Measurements from ENCODE around the gene ARHGEF38. TPM values are rescaled to one million over a fixed set of nuclear protein-coding genes. Genes with fewer than 3 reads are reported as not detected.

Gene ARHGEF38
- total RNA-seq, 2 donors from 2014 or later = not detected

GRCh38 chr4:105569866-105570236 lies 17.4 kb downstream of the ARHGEF38 start:
- ATAC-seq (no peak), DNase-seq (no peak)
- Mint-ChIP-seq H3K27ac (no peak overlapping the region), H3K4me3 (no peak overlapping the region), H3K36me3 (ENCODE audit: low read depth) (no peaks in the 10 kb centered on the region), H3K27me3 (peaks cover 11% of the 10 kb centered on the region), H3K4me1 (no peaks in the 10 kb centered on the region)
- H3K9me3 ChIP-seq (ENCODE audit: control insufficient read depth, low read length, poor library complexity, severe bottlenecking) = no peaks in the 10 kb centered on the region

- ATAC-seq = no peak
- Mint-ChIP-seq H3K27ac (no peak overlapping the region), H3K4me1 (no peaks in the 10 kb centered on the region), H3K4me3 (no peak overlapping the region), H3K27me3 (peaks cover 11% of the 10 kb centered on the region), H3K36me3 (ENCODE audit: low read depth) (no peaks in the 10 kb centered on the region)
- H3K9me3 ChIP-seq (ENCODE audit: control insufficient read depth, low read length, poor library complexity, severe bottlenecking) = no peaks in the 10 kb centered on the region
- no peak for DNase-seq
These were observed 19.9 kb downstream of the ARHGEF38 start for GRCh38 chr4:105572296-105572695.

DNA sequence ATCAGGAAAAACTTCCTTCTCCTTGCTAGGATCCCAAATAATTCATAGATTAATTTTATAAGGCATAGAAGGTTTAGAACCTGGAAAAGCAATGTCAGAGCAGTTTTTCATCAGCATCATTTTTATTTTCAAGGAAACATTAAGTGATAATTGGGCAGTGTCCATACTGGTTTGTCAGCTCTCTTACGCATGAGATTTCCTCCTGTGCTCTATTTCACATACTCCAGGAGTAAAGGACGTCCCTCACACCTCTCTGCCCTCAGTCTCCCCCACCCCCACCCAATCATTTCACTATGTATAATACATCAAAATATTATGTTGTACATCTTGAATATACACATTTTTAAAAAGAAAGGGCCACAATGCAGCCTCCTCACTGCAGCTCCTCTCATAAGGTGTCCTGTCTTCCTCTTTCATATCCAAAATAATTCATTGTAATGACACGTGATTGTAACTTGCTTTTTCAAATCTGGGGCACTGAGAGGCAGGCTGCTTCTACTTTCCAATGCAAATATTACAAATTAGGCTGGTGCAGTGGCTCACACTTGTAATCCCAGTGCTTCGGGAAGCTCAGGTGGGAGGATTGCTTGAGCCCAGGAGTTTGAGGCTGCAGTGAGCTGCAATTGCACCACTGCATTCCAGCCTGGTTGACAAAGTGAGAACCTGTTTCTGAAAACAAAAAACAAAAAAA lies 34.4 kb downstream of the ARHGEF38 start:
- peaks cover 37% of the 10 kb centered on the region for H3K27me3 Mint-ChIP-seq
- ATAC-seq (no peak), DNase-seq (no peak)
- no peaks in the 10 kb centered on the region for H3K9me3 ChIP-seq (ENCODE audit: control insufficient read depth, low read length, poor library complexity, severe bottlenecking)
- no peak overlapping the region for H3K4me3 Mint-ChIP-seq
- no peak overlapping the region for H3K27ac Mint-ChIP-seq
- H3K36me3 Mint-ChIP-seq (ENCODE audit: low read depth) = no peaks in the 10 kb centered on the region
- peaks cover 2% of the 10 kb centered on the region for H3K4me1 Mint-ChIP-seq

GRCh38 chr4:105587841-105588240 lies 35.4 kb downstream of the ARHGEF38 start:
- no peaks in the 10 kb centered on the region for H3K9me3 ChIP-seq (ENCODE audit: control insufficient read depth, low read length, poor library complexity, severe bottlenecking)
- H3K4me3 Mint-ChIP-seq = no peak overlapping the region
- peaks cover 2% of the 10 kb centered on the region for H3K4me1 Mint-ChIP-seq
- H3K27ac Mint-ChIP-seq = no peak overlapping the region
- H3K36me3 Mint-ChIP-seq (ENCODE audit: low read depth) = no peaks in the 10 kb centered on the region
- no peak for DNase-seq
- peaks cover 45% of the 10 kb centered on the region for H3K27me3 Mint-ChIP-seq
- no peak for ATAC-seq

- H3K9me3 ChIP-seq (ENCODE audit: control insufficient read depth, low read length, poor library complexity, severe bottlenecking) = no peaks in the 10 kb centered on the region
- Mint-ChIP-seq H3K27ac (no peak overlapping the region), H3K36me3 (ENCODE audit: low read depth) (no peaks in the 10 kb centered on the region), H3K4me1 (peaks cover 2% of the 10 kb centered on the region), H3K27me3 (peaks cover 43% of the 10 kb centered on the region), H3K4me3 (no peak overlapping the region)
- no peak for ATAC-seq
- no peak for DNase-seq
These were observed 35.8 kb downstream of the ARHGEF38 start for GRCh38 chr4:105588252-105588651.

- Mint-ChIP-seq H3K36me3 (ENCODE audit: low read depth) (no peaks in the 10 kb centered on the region), H3K27ac (no peak overlapping the region), H3K4me1 (peaks cover 5% of the 10 kb centered on the region), H3K4me3 (no peak overlapping the region), H3K27me3 (peaks cover 57% of the 10 kb centered on the region)
- no peaks in the 10 kb centered on the region for H3K9me3 ChIP-seq (ENCODE audit: control insufficient read depth, low read length, poor library complexity, severe bottlenecking)
- ATAC-seq = no peak
- DNase-seq = no peak
These were observed 39.2 kb downstream of the ARHGEF38 start for GRCh38 chr4:105591573-105591972.

DNA sequence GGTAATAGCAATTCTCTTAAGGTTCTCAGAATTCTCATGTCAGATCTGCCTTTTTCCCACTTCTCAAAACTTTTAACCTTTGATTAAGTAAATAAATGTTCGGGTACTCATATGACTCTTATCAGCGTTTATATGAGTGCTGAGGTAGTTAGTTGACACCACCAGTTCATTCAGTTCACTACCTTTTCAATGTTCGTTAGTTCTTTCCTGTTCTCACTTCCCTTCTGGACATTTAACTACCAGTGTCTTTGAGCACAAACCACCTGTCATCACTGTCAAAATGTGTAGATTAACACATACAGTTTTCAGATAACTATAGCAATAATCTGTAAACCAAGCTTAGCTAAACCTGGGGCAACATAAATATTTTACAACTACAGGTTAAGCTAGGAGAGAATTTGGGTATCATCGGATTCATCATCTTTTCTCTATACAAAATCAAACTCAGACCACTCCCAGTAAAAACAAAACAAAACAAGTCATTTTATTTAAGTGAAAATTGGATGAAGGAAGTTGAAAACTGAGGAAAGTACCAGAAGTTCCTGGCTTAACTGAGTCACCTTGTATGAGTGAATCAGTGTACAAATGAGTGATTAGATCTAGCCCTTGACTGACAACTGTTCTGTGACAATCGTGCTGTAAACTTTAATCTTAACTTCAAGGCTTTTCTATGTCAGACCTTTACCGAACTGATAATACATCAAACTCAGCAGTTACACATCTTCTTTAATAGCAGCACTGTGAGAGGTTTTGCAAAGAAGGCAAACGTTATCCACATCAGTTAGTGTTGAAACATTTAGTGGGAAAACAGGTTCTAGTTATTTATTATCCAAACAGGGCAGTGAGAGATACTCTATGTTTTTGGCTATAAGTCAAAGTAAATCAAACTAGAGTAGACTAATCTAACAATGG lies 41.9 kb downstream of the ARHGEF38 start:
- H3K27ac Mint-ChIP-seq = no peak overlapping the region

DNA sequence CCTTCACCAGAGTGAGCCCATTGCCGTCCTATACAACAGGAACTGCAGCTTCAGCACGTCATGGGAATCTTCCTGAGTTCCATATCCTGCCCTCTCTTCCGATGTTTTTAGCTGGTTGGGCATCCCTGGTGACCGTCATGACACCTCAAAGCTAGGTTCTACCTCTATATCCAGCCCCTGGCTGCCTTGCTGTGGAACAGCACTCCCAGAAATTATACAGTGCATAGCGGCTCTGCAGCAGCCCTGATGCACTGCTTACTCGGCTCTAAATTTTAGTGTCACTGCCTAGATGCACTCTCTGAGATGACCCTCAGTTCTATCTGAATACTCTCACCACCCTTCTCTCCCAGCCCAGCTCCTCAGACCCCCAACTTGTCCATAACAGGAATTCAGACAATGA lies 44.3 kb downstream of the ARHGEF38 start:
- H3K27me3 Mint-ChIP-seq = peaks cover 42% of the 10 kb centered on the region

More for the DNA sequence above, 41.9 kb downstream of the ARHGEF38 start:
- Mint-ChIP-seq H3K4me3 (no peak overlapping the region), H3K4me1 (peaks cover 2% of the 10 kb centered on the region), H3K36me3 (ENCODE audit: low read depth) (no peaks in the 10 kb centered on the region), H3K27me3 (peaks cover 46% of the 10 kb centered on the region)
- ATAC-seq = no peak
- DNase-seq = no peak
- no peaks in the 10 kb centered on the region for H3K9me3 ChIP-seq (ENCODE audit: control insufficient read depth, low read length, poor library complexity, severe bottlenecking)

GRCh38 chr4:105598052-105598451 lies 45.6 kb downstream of the ARHGEF38 start:
- peaks cover 30% of the 10 kb centered on the region for H3K27me3 Mint-ChIP-seq
- H3K4me3 Mint-ChIP-seq = no peak overlapping the region
- no peak for DNase-seq
- H3K36me3 Mint-ChIP-seq (ENCODE audit: low read depth) = no peaks in the 10 kb centered on the region
- H3K4me1 Mint-ChIP-seq = peaks cover 2% of the 10 kb centered on the region
- no peak overlapping the region for H3K27ac Mint-ChIP-seq
- no peaks in the 10 kb centered on the region for H3K9me3 ChIP-seq (ENCODE audit: control insufficient read depth, low read length, poor library complexity, severe bottlenecking)
- no peak for ATAC-seq

More for the DNA sequence above, 44.3 kb downstream of the ARHGEF38 start:
- Mint-ChIP-seq H3K4me1 (peaks cover 2% of the 10 kb centered on the region), H3K4me3 (no peak overlapping the region), H3K36me3 (ENCODE audit: low read depth) (no peaks in the 10 kb centered on the region), H3K27ac (no peak overlapping the region)
- DNase-seq = no peak
- ATAC-seq = no peak
- H3K9me3 ChIP-seq (ENCODE audit: control insufficient read depth, low read length, poor library complexity, severe bottlenecking) = no peaks in the 10 kb centered on the region

DNA sequence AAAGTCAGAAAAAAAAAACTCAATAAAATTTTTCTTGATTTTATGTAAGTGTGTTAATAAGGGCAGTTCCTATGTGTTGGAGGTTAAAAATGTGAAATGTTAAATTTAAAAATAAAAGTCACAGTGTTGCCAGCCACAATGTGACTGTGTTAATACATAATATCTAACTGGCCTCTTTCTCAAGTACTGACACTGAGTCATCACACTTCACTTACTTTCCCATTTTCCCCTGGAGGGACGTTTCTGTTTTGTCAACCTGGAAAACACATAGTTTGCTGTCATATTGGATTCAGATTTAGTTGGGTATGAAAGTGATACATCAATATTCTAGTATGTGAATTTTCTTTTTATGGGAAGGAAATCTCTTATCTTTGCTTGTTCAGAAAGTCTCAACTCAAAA lies 46.4 kb downstream of the ARHGEF38 start:
- H3K9me3 ChIP-seq (ENCODE audit: control insufficient read depth, low read length, poor library complexity, severe bottlenecking) = no peaks in the 10 kb centered on the region
- DNase-seq (no peak), ATAC-seq (no peak)
- Mint-ChIP-seq H3K4me1 (peaks cover 2% of the 10 kb centered on the region), H3K4me3 (no peak overlapping the region), H3K27ac (no peak overlapping the region), H3K36me3 (ENCODE audit: low read depth) (no peaks in the 10 kb centered on the region), H3K27me3 (peaks cover 33% of the 10 kb centered on the region)

- H3K9me3 ChIP-seq (ENCODE audit: control insufficient read depth, low read length, poor library complexity, severe bottlenecking) = no peaks in the 10 kb centered on the region
- DNase-seq = no peak
- H3K4me1 Mint-ChIP-seq = peaks cover 2% of the 10 kb centered on the region
- peaks cover 28% of the 10 kb centered on the region for H3K27me3 Mint-ChIP-seq
- H3K36me3 Mint-ChIP-seq (ENCODE audit: low read depth) = no peaks in the 10 kb centered on the region
- H3K4me3 Mint-ChIP-seq = no peak overlapping the region
- no peak overlapping the region for H3K27ac Mint-ChIP-seq
- no peak for ATAC-seq
These were observed 47.1 kb downstream of the ARHGEF38 start for GRCh38 chr4:105599482-105599881.

GRCh38 chr4:105599932-105600655 lies 47.7 kb downstream of the ARHGEF38 start:
- Mint-ChIP-seq H3K4me3 (no peak overlapping the region), H3K4me1 (no peaks in the 10 kb centered on the region), H3K27ac (no peak overlapping the region), H3K36me3 (ENCODE audit: low read depth) (no peaks in the 10 kb centered on the region), H3K27me3 (peaks cover 24% of the 10 kb centered on the region)
- DNase-seq = no peak
- H3K9me3 ChIP-seq (ENCODE audit: control insufficient read depth, low read length, poor library complexity, severe bottlenecking) = no peaks in the 10 kb centered on the region
- no peak for ATAC-seq

- Mint-ChIP-seq H3K27ac (no peak overlapping the region), H3K4me3 (no peak overlapping the region), H3K4me1 (no peaks in the 10 kb centered on the region), H3K27me3 (peaks cover 24% of the 10 kb centered on the region), H3K36me3 (ENCODE audit: low read depth) (no peaks in the 10 kb centered on the region)
- ATAC-seq = no peak
- no peaks in the 10 kb centered on the region for H3K9me3 ChIP-seq (ENCODE audit: control insufficient read depth, low read length, poor library complexity, severe bottlenecking)
- DNase-seq = no peak
These were observed 48.5 kb downstream of the ARHGEF38 start for GRCh38 chr4:105600951-105601350.

Measured in T-helper 17 cell (primary cell).